H1 (cell line): ENCODE data around the gene MICA. TPM values are rescaled to one million over a fixed set of nuclear protein-coding genes. Genes with fewer than 3 reads are reported as not detected.

ENCODE experiments used
- CTCF ChIA-PET: fragments of 300-600 bp; sonication (Branson Sonifier 250); formaldehyde crosslinking; loops from one replicate; lab custom pipeline; 2021; ENCODE audit not compliant: partially characterized antibody; lab: Charles Lee
- POLR2A ChIA-PET: fragments of 300-600 bp; sonication (Branson Sonifier 250); formaldehyde crosslinking; loops from one replicate; lab custom pipeline; 2021; ENCODE audit warnings: inconsistent platforms; ENCODE audit not compliant: partially characterized antibody; lab: Charles Lee
- DNase-seq, 2 experiments: peaks; one replicate each; pipeline versions ENCODE4 v3.0.0 to v3.0.0-alpha.2; 2010 to 2022; ENCODE audit warnings: low spot score in 2 of 2, low read depth in 1 of 2, mixed read lengths in 1 of 2
- FAIRE-seq: peaks from 2 replicates; lab custom pipeline; 2011; peaks lifted over from hg19 to GRCh38; lab: Jason Lieb, UNC
- H2AFZ ChIP-seq: 2 replicates; pipeline ENCODE4 v1.8.1; 2012; ENCODE audit warnings: low read length, inconsistent platforms
- H2AK5ac ChIP-seq: 2 replicates; pipeline ENCODE4 v1.6.1; 2013; ENCODE audit warnings: low read depth, low read length
- H2BK120ac ChIP-seq: replicated peaks from 2 replicates; pipeline ENCODE3; 2013; ENCODE audit warnings: low read depth, low read length, inconsistent platforms
- H2BK12ac ChIP-seq: 2 replicates; pipeline ENCODE4 v1.6.1; 2013; ENCODE audit warnings: low read depth, low read length
- H2BK15ac ChIP-seq: 2 replicates; pipeline ENCODE4 v1.6.1; 2013; ENCODE audit warnings: low read length
- H2BK20ac ChIP-seq: 2 replicates; pipeline ENCODE4 v1.6.1; 2013; ENCODE audit warnings: low read length
- H2BK5ac ChIP-seq: 2 replicates; pipeline ENCODE4 v1.6.1; 2013; ENCODE audit warnings: low read depth, low read length
- H3K14ac ChIP-seq: 2 replicates; pipeline ENCODE4 v1.6.1; 2013; ENCODE audit warnings: inconsistent platforms; ENCODE audit not compliant: insufficient read length
- H3K18ac ChIP-seq: 2 replicates; pipeline ENCODE4 v1.6.1; 2013; ENCODE audit warnings: low read length; ENCODE audit errors: extremely low read depth
- H3K23ac ChIP-seq: 2 replicates; pipeline ENCODE4 v1.6.1; 2013; ENCODE audit warnings: inconsistent platforms; ENCODE audit not compliant: insufficient read length
- H3K23me2 ChIP-seq: 2 replicates; pipeline ENCODE4 v1.6.1; 2013; ENCODE audit warnings: low read depth, low read length
- H3K27ac ChIP-seq: 2 replicates; pipeline ENCODE4 v1.6.1; 2011; ENCODE audit warnings: low read depth, low read length, inconsistent platforms
- H3K27me3 ChIP-seq, 4 experiments: replicated peaks in 1 of 4; 1 replicate in 1 of 4; 2 replicates in 3 of 4; pipeline versions ENCODE4 v1.6.1 to v1.8.1; 2011 to 2013; ENCODE audit warnings: low read length in 3 of 4, mild to moderate bottlenecking in 3 of 4, inconsistent platforms in 2 of 4, mixed read lengths in 2 of 4, moderate library complexity in 1 of 4; ENCODE audit not compliant: control insufficient read depth in 3 of 4, insufficient read depth in 3 of 4; ENCODE audit errors: extremely low read depth in 1 of 4
- H3K36me3 ChIP-seq, 4 experiments: 2 replicates each; pipeline versions ENCODE4 v1.6.1 to v1.8.1; 2011 to 2013; ENCODE audit warnings: mild to moderate bottlenecking in 4 of 4, low read length in 3 of 4, moderate library complexity in 2 of 4, control low read depth in 1 of 4, inconsistent platforms in 1 of 4; ENCODE audit not compliant: insufficient read depth in 4 of 4, control insufficient read depth in 2 of 4
- H3K4ac ChIP-seq: replicated peaks from 2 replicates; pipeline ENCODE3; 2013; ENCODE audit warnings: low read length, low read depth, mixed read lengths, inconsistent platforms; ENCODE audit not compliant: insufficient read length
- H3K4me1 ChIP-seq, 4 experiments: replicated peaks in 1 of 4; 1 replicate in 1 of 4; 2 replicates in 3 of 4; pipeline versions ENCODE4 v1.6.1 to v1.8.1; 2011 to 2013; ENCODE audit warnings: low read length in 3 of 4, inconsistent platforms in 2 of 4, mixed read lengths in 1 of 4; ENCODE audit not compliant: insufficient read depth in 4 of 4, control insufficient read depth in 3 of 4
- H3K4me2 ChIP-seq, 2 experiments: 2 replicates each; pipeline versions ENCODE4 v1.6.1 to v1.8.1; 2011 to 2013; ENCODE audit warnings: low read depth in 2 of 2, low read length in 2 of 2, control low read depth in 1 of 2, inconsistent platforms in 1 of 2, mild to moderate bottlenecking in 1 of 2; ENCODE audit not compliant: insufficient read depth in 1 of 2
- H3K4me3 ChIP-seq, 4 experiments: fragments of 200-600, 300-600 bp in 1 of 4; sonication (generic), shearing (Covaris generic), sonication (Bioruptor Twin) in 1 of 4; 2 replicates each; pipeline versions ENCODE4 v1.5.1 to v1.8.1; 2011 to 2016; ENCODE audit warnings: low read length in 4 of 4, low read depth in 3 of 4, control low read depth in 2 of 4, inconsistent platforms in 2 of 4, mild to moderate bottlenecking in 2 of 4, mixed read lengths in 1 of 4, moderate library complexity in 1 of 4; ENCODE audit not compliant: insufficient read depth in 2 of 4; ENCODE audit errors: extremely low read depth in 1 of 4
- H3K56ac ChIP-seq: replicated peaks from 2 replicates; pipeline ENCODE3; 2013; ENCODE audit warnings: low read depth, mild to moderate bottlenecking, mixed read lengths, low read length, inconsistent platforms; ENCODE audit not compliant: insufficient read length
- H3K79me1 ChIP-seq: 2 replicates; pipeline ENCODE4 v1.6.1; 2013; ENCODE audit warnings: low read depth, low read length, control low read depth
- H3K79me2 ChIP-seq, 2 experiments: 2 replicates each; pipeline versions ENCODE4 v1.6.1 to v1.8.1; 2012 to 2013; ENCODE audit warnings: low read length in 2 of 2, mild to moderate bottlenecking in 2 of 2, inconsistent platforms in 1 of 2; ENCODE audit not compliant: insufficient read depth in 2 of 2, control insufficient read depth in 1 of 2
- H3K9ac ChIP-seq, 4 experiments: replicated peaks in 1 of 4; 1 replicate in 1 of 4; 2 replicates in 3 of 4; pipeline versions ENCODE4 v1.6.1 to v1.8.1; 2011 to 2013; ENCODE audit warnings: low read depth in 3 of 4, low read length in 3 of 4, control low read depth in 2 of 4, mild to moderate bottlenecking in 2 of 4, moderate library complexity in 2 of 4, inconsistent platforms in 1 of 4; ENCODE audit errors: extremely low read depth in 1 of 4
- H3K9me3 ChIP-seq, 2 experiments: 2 replicates each; pipeline versions ENCODE4 v1.6.1 to v1.8.1; 2012 to 2013; ENCODE audit warnings: mild to moderate bottlenecking in 2 of 2, moderate library complexity in 2 of 2, control low read depth in 1 of 2, inconsistent platforms in 1 of 2, low read depth in 1 of 2, low read length in 1 of 2, mixed read lengths in 1 of 2; ENCODE audit not compliant: insufficient read depth in 2 of 2
- H4K20me1 ChIP-seq, 2 experiments: replicated peaks in 1 of 2; 2 replicates each; pipeline versions ENCODE3 to v1.8.1; 2011 to 2013; ENCODE audit warnings: inconsistent platforms in 2 of 2, low read length in 2 of 2, mild to moderate bottlenecking in 1 of 2; ENCODE audit not compliant: insufficient read depth in 2 of 2, control insufficient read depth in 1 of 2
- H4K5ac ChIP-seq: 2 replicates; pipeline ENCODE4 v1.6.1; 2013; ENCODE audit warnings: low read length, low read depth, mixed read lengths, inconsistent platforms; ENCODE audit not compliant: insufficient read length
- H4K8ac ChIP-seq: 2 replicates; pipeline ENCODE4 v1.8.0; 2013; ENCODE audit warnings: mild to moderate bottlenecking, moderate library complexity, low read length, inconsistent platforms; ENCODE audit not compliant: insufficient read depth; ENCODE audit errors: extremely low read depth
- H4K91ac ChIP-seq: replicated peaks from 2 replicates; pipeline ENCODE3; 2013; ENCODE audit warnings: low read length, mixed read lengths, inconsistent platforms; ENCODE audit not compliant: insufficient read length
- BCL11A ChIP-seq, 2 experiments: IDR thresholded peaks; one replicate each; pipeline ENCODE4 v1.6.1; 2011; ENCODE audit warnings: low read depth in 2 of 2, low read length in 2 of 2, mild to moderate bottlenecking in 2 of 2
- GABPA ChIP-seq: IDR thresholded peaks from 2 replicates; pipeline ENCODE4 v1.6.1; 2011; ENCODE audit warnings: mild to moderate bottlenecking, low read length, moderate library complexity, borderline replicate concordance; ENCODE audit not compliant: insufficient read depth
- HDAC2 ChIP-seq, 2 experiments: fragments of 300-600 bp in 1 of 2; sonication (generic) in 1 of 2; IDR thresholded peaks; 2 replicates each; pipeline ENCODE4 v1.6.1; 2011 to 2012; ENCODE audit warnings: low read depth in 2 of 2, low read length in 2 of 2, mild to moderate bottlenecking in 2 of 2, moderate library complexity in 2 of 2, borderline replicate concordance in 1 of 2, inconsistent platforms in 1 of 2
- HDAC6 ChIP-seq: IDR thresholded peaks from one replicate; pipeline ENCODE4 v1.7.1; 2012; ENCODE audit warnings: low read depth, mild to moderate bottlenecking, inconsistent platforms, low read length, moderate library complexity
- PHF8 ChIP-seq: fragments of 200-600 bp; sonication (generic); conservative IDR thresholded peaks from 2 replicates; pipeline ENCODE4 v1.7.1; 2012; ENCODE audit warnings: low read depth, mild to moderate bottlenecking, inconsistent platforms, low read length, moderate library complexity
- POLR2AphosphoS5 ChIP-seq: IDR thresholded peaks from 2 replicates; pipeline ENCODE4 v1.6.1; 2011; ENCODE audit warnings: low read depth, low read length
- SIX5 ChIP-seq: IDR thresholded peaks from 2 replicates; pipeline ENCODE4 v1.6.1; 2011; ENCODE audit warnings: mild to moderate bottlenecking, low read depth, low read length
- SRF ChIP-seq: IDR thresholded peaks from 2 replicates; pipeline ENCODE4 v1.6.1; 2011; ENCODE audit warnings: mild to moderate bottlenecking, low read depth, low read length, moderate library complexity
- WGBS, 2 experiments: shearing (Covaris generic) in 1 of 2; methylation state at CpG; one replicate each; pipeline versions ENCODE4 v1.1.6 to v1.1.7; 2013 to 2015; ENCODE audit warnings: low lambda C conversion rate in 2 of 2, mixed read lengths in 2 of 2, inconsistent platforms in 1 of 2, low coverage in 1 of 2, missing lambda C conversion rate in 1 of 2; ENCODE audit not compliant: insufficient replicate concordance in 2 of 2, insufficient coverage in 1 of 2, insufficient read length in 1 of 2; ENCODE audit errors: extremely low coverage in 1 of 2, missing lambda C conversion rate in 1 of 2; 5-methylcytosine and 5-hydroxymethylcytosine counted together
- polyA plus RNA-seq, 7 experiments: library from polyadenylated mRNA; depleted of rRNA in 3 of 7; stranded (reverse) in 5 of 7; unstranded in 2 of 7; fragments of >200 nt in 5 of 7; fragments of 200-250 nt in 2 of 7; gene quantifications; 1 replicate in 5 of 7; 2 replicates in 1 of 7; 4 replicates in 1 of 7; pipeline versions ENCODE4 v1.2.1 to v1.2.3, GENCODE V29; 2011 to 2013; ENCODE audit warnings: missing spikeins in 2 of 7, mixed read lengths in 2 of 7
- total RNA-seq: library from RNA; stranded (reverse); fragmentation: NEBNext Ultra II Directional; extraction: Animal tissue kit (Norgen Biotek cat#: 25700); gene quantifications from 2 replicates; pipeline ENCODE4 v1.2.1, GENCODE V29; 2021
- TF ChIP-seq, protein P1 (sequence below): IDR thresholded peaks from 2 replicates; pipeline ENCODE4 v1.6.1; 2011; ENCODE audit warnings: low read length, improper control_type of control experiment
- TF ChIP-seq, protein P2 (sequence below), 3 experiments: IDR thresholded peaks; 1 replicate in 2 of 3; 2 replicates in 1 of 3; pipeline versions ENCODE4 v1.5.1 to v1.6.1; 2011; ENCODE audit warnings: low read length in 3 of 3, mild to moderate bottlenecking in 3 of 3, inconsistent platforms in 2 of 3, low read depth in 1 of 3, moderate library complexity in 1 of 3; ENCODE audit not compliant: insufficient read depth in 1 of 3; ENCODE audit errors: control extremely low read depth in 1 of 3

The MICA gene
- total and polyA plus RNA-seq, 2 of the 8 experiments (the other 6 are each of a cell fraction or from before 2014, with no cell fraction given), result 12.5 to 16.3 TPM

DNA sequence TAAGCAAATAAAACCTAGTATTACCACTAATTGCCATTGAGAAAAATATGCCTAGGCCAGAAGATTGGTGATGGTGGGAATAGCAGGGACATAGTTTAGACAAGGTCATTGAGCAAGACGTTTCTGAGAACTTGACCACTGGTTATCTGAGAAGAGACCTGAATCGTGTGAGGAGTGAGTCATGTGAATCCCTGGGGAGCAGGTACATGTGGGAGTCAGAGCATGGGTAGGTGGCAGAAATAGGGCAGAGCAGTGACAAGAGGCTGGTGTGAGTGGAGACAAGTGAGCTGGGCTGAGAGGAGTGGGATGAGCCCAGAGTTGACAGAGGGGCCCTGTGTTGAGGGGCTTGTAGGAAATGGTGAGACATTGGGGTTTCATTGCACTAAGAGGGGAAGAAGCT is 16.4 kb downstream of the MICA start:
- FAIRE-seq, result no peak
- Histone ChIP-seq H4K5ac (no peak overlapping the region), H3K27me3 (no peaks in the 10 kb centered on the region), H2BK12ac (no peak overlapping the region), H2BK15ac (no peak overlapping the region), H3K27ac (no peak overlapping the region), H3K79me2 (no peaks in the 10 kb centered on the region), H4K20me1 (no peaks in the 10 kb centered on the region), H3K9ac (no peak overlapping the region), H3K4me1 (no peaks in the 10 kb centered on the region), H4K8ac (no peak overlapping the region), H3K18ac (no peak overlapping the region), H3K14ac (no peak overlapping the region), H3K56ac (no peak overlapping the region), H2AFZ (no peak overlapping the region), H2BK20ac (no peak overlapping the region), H2AK5ac (no peak overlapping the region), H4K91ac (no peak overlapping the region), H3K79me1 (no peaks in the 10 kb centered on the region), H2BK120ac (no peak overlapping the region), H2BK5ac (no peak overlapping the region), H3K36me3 (peaks cover 0 to 11% (median 8%) of the 10 kb centered on the region in 4 experiments; a peak in 6 of 8 replicates), H3K23me2 (no peaks in the 10 kb centered on the region), H3K4ac (no peak overlapping the region), H3K4me3 (no peak overlapping the region), H3K9me3 (no peaks in the 10 kb centered on the region), H3K23ac (no peak overlapping the region), H3K4me2 (no peak overlapping the region)
- 49% methylated on average over 2 of the region's 2 CpGs; no CpG with 5 or more reads in 1 of the 2 experiments for WGBS, 2 experiments
- ChIA-PET CTCF (interaction anchor here (0.7 to 1.7 kb wide), 3 partner anchors 20 to 177 kb away, joined by 3 to 5 read pairs (median 3); no protein-coding TSS in a partner anchor), POLR2A (interaction anchor here (0.6 kb wide), 1 partner anchor 448 kb away, joined by 3 read pairs; no protein-coding TSS in a partner anchor)
- peak in 1 of 2 experiments; percentile 24 for DNase-seq
- TF ChIP-seq HDAC6, result no peak
- no peak for TF ChIP-seq HDAC2 (IDR thresholded peaks at IDR 0.05; ENCODE audit: borderline replicate concordance in 1 of 2, low read depth in 2 of 2, low read length in 2 of 2)
- no peak for TF ChIP-seq SRF
- TF ChIP-seq, protein P1, sequence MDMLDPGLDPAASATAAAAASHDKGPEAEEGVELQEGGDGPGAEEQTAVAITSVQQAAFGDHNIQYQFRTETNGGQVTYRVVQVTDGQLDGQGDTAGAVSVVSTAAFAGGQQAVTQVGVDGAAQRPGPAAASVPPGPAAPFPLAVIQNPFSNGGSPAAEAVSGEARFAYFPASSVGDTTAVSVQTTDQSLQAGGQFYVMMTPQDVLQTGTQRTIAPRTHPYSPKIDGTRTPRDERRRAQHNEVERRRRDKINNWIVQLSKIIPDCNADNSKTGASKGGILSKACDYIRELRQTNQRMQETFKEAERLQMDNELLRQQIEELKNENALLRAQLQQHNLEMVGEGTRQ, result no peak
- TF ChIP-seq, protein P2, sequence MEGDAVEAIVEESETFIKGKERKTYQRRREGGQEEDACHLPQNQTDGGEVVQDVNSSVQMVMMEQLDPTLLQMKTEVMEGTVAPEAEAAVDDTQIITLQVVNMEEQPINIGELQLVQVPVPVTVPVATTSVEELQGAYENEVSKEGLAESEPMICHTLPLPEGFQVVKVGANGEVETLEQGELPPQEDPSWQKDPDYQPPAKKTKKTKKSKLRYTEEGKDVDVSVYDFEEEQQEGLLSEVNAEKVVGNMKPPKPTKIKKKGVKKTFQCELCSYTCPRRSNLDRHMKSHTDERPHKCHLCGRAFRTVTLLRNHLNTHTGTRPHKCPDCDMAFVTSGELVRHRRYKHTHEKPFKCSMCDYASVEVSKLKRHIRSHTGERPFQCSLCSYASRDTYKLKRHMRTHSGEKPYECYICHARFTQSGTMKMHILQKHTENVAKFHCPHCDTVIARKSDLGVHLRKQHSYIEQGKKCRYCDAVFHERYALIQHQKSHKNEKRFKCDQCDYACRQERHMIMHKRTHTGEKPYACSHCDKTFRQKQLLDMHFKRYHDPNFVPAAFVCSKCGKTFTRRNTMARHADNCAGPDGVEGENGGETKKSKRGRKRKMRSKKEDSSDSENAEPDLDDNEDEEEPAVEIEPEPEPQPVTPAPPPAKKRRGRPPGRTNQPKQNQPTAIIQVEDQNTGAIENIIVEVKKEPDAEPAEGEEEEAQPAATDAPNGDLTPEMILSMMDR (IDR thresholded peaks at IDR 0.05; ENCODE audit: control extremely low read depth in 1 of 3, insufficient read depth in 1 of 3, low read depth in 1 of 3, low read length in 3 of 3), result no peak
- TF ChIP-seq POLR2AphosphoS5, result no peak
- no peak for TF ChIP-seq GABPA
- no peak for TF ChIP-seq PHF8
- TF ChIP-seq SIX5, result no peak
- TF ChIP-seq BCL11A (IDR thresholded peaks at IDR 0.05; ENCODE audit: low read depth in 2 of 2, low read length in 2 of 2), result no peak
